C4-2B (cell line): ENCODE data around the gene IL17C.

ENCODE experiments used
- H3K27ac ChIP-seq: fragments of 450-650 bp; 2 replicates; pipeline ENCODE4 v1.5.1; 2017
- CTCF ChIP-seq: fragments of 450-650 bp; conservative IDR thresholded peaks from 2 replicates; pipeline ENCODE4 v1.5.1; 2017; ENCODE audit warnings: mild to moderate bottlenecking
- ZFX ChIP-seq: fragments of 450-650 bp; IDR thresholded peaks from 2 replicates; pipeline ENCODE4 v1.6.1; 2017

IL17C gene

GRCh38 chr16:88676502-88677242 is 38.3 kb downstream of the IL17C start:
- H3K27ac ChIP-seq: no peak overlapping the region
- no peak for TF ChIP-seq CTCF
- TF ChIP-seq ZFX: no peak

GRCh38 chr16:88677721-88678120 is 39.3 kb downstream of the IL17C start:
- TF ChIP-seq CTCF: no peak
- TF ChIP-seq ZFX: no peak
- no peak overlapping the region for H3K27ac ChIP-seq

- TF ChIP-seq ZFX (no peak), CTCF (no peak)
- no peak overlapping the region for H3K27ac ChIP-seq
Measured at GRCh38 chr16:88678224-88678979, 40.0 kb downstream of the IL17C start.

- TF ChIP-seq ZFX (no peak), CTCF (no peak)
- H3K27ac ChIP-seq: no peak overlapping the region
Measured at GRCh38 chr16:88680554-88681083, 42.2 kb downstream of the IL17C start.

- H3K27ac ChIP-seq: no peak overlapping the region
- TF ChIP-seq CTCF (peak; percentile 83), ZFX (no peak)
Measured at GRCh38 chr16:88681084-88681680, 42.8 kb downstream of the IL17C start.

GRCh38 chr16:88681709-88682451 is 43.5 kb downstream of the IL17C start:
- TF ChIP-seq ZFX: no peak
- no peak for TF ChIP-seq CTCF
- no peak overlapping the region for H3K27ac ChIP-seq
